GDM1 (cell line): ENCODE results near the gene EIF3L.
A peak's percentile ranks its signal among the peaks of the same experiment; 100 is the strongest.
"Not testable (repeated sequence)": the region's sequence is repeated elsewhere in the genome, so short reads cannot be mapped to it uniquely, and the experiment has no call there.

Source experiments
- DNase-seq: peaks from one replicate; lab custom pipeline; 2025; lab: John Stamatoyannopoulos, UW

Gene EIF3L

DNA sequence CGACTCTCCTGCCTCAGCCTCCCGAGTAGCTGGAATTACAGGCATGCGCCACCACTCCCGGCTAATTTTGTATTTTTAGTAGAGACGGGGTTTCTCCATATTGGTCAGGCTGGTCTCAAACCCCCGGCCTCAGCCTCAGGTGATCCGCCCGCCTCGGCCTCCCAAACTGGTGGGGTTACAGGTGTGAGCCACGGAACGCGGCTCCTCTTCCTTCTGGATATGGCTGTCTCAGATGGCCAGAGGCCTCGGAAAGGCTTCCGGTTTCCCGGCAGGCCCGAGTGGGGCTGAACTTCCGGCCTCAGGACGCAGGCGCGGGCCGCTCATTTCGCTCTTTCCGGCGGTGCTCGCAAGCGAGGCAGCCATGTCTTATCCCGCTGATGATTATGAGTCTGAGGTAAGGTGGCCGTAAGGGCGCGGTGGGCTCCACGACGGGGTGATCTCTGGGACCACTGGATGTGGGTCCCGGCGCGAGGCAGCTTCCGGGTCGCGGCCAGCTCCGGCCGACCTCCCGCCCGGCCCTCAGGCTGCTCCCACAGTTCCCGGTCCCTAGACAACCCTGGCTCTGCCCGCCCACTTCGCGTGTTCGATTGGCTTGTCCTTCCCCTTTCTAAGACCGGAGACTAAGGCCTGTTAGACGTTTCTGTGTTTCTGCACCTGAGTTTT, at the start of gene EIF3L:
Gene EIF3L (plus strand): TSS at position 331 of the 663 bp plus-strand sequence. CDS start 31 bp downstream, at position 362.
- peak; percentile 82 for DNase-seq

DNA sequence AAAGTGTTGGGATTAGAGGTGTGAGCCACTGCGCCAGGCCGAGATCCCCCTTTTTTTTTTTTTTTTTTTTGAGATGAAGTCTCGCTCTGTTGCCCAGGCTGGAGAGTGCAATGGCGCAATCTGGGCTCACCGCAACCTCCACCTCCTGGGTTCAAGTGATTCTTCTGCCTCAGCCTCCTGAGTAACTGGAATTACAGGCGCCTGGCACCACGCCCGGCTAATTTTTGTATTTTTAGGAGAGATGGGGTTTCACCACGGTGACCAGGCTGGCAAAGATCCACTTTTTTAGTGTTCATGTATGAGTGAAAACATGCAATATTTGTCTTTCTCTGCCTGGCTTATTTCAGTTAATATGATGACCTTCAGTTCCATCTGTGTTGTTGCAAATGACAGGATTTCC, 49.2 kb upstream of the EIF3L start:
- DNase-seq, result not testable (repeated sequence)

DNA sequence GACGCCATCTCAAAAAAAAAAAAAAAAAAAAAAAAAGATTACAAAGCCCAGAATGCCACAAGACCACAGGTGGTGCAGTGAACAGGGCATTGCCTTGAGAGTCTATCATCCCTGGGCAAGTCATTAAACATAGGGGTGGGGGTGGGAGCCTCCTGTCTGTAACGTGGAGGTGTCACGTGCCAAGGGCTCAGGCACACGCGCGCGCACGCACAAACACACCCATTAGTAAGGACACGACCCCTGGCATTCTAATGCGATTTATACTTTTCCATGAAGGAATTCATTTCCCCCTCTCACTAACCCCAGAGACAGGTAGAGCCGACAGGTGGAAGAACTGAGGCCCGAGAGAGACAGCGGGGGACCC, 47.3 kb upstream of the EIF3L start:
- DNase-seq, result no peak

DNA sequence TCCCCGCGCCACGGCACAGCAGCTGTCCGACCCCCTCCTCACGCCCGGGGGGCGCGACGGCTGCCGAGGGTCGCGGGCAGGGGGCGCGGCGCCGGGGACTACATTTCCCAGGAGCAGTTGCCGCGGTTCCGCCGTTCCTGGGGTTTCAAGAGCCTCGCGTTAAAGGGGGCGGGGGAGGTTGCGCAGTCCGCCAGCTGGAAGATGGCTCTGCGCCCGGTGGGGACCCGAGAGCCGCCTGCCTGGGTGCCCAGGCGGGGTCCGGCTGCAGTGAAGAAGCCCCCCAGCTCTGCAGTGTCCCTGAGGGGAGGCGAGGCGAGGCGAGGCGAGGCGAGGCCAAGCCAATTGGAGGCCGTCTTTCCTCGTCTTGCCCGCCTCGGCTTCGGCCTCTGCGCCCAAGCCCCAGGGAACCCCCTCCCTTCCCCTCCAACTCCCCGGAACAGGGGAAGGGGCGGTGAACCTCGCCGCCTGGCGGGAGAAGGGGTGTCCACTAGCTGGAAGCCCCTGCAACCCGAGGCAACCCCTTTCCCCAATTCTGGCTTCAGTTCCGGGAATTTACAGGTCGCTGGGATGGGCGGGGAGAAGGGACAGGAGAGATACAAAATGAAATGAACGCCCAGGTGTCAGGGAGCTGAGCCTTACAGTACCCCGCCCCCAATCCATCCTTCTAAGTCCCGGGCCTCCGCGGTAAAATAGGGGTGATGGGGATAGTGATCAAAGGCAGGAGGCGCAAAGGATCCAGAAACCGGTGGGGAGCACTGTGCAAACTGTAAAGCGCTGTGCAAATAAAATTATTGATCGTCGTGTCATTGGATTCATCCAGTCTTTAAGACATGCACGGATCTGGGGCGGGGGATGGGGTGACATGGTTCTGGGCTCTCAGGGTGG, 46.7 kb upstream of the EIF3L start:
- DNase-seq, result peak; percentile 32

DNA sequence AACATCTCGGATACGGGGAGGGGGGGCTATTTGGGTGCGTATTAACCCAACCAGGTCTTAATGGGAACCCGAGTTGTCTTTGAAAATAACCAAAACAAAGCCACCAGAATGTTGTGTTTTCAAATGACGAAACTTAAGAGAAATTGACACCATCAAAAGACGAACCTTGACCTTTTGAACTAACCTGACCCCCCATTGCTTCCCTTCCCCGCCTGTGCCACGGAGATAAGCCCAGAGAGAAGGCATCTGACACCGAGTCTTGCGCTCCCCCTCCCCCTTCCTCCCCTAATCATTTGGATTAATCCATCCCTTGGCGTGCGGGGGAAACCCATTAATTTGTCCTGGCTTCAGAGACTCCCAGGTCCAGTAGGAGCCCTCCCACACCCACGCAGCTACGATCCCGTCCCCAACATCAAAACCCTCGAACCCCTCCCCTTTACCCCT, 46.0 kb upstream of the EIF3L start:
- DNase-seq, result no peak

DNA sequence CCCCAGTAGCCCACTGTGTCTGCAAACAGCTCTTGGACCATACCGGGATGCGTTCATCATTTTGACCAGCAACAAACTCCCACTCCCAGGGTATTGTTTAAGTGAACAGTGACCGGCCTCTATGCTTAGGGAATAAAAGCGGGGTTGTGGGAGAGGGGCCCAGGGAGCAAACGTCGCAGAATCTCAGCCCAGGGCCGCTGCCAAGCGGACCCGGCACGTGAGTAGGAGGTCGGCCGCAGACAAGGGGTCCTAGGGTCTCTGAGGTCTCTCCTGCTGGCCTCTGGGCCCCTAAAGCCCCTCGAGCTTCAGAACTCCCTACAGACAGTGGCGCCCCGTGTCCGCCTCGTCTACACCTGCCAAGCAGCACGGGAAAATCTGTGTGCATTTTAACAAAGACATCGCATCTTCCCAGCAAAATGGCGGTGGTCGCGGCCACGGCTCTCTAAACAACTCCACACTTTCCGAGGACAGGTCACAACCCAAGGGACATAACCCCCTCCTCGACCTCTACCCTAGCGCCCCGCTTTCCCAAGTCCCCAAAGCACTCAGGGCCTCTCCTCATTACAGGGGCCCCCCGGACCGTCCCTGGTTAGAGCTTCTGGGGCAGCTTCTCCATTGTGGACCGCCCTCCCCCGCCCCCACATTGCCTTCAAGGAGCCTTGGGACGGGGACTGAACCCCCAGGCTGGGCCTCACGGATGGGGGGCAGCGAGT, 45.4 kb upstream of the EIF3L start:
- DNase-seq, result no peak

DNA sequence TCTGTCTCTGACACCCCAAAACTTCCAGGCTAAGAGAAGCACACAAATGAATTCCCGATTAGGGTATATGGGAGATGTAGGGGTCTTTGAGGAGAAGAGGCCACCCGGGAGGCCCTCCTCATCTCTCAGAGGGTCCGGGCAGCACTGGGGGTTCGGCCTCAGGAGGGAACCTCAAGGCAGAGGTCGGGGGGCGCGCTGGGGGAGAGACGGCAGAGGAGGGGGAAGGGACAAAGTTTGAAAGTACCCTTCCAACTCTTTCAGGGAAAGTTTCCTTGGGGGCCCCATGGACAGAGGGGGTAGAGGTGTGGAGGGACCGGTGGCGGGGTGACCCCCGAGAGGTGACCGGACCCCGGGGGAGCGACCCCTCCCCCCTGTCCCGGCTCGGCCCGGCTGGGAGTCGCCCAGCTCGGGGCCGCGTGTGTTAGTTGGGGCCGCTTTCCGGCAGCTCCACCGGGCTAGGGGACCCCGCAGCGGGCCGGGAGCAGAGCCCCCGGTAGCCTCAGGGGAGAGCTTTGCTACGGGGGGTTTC, 44.8 kb upstream of the EIF3L start:
- no peak for DNase-seq

DNA sequence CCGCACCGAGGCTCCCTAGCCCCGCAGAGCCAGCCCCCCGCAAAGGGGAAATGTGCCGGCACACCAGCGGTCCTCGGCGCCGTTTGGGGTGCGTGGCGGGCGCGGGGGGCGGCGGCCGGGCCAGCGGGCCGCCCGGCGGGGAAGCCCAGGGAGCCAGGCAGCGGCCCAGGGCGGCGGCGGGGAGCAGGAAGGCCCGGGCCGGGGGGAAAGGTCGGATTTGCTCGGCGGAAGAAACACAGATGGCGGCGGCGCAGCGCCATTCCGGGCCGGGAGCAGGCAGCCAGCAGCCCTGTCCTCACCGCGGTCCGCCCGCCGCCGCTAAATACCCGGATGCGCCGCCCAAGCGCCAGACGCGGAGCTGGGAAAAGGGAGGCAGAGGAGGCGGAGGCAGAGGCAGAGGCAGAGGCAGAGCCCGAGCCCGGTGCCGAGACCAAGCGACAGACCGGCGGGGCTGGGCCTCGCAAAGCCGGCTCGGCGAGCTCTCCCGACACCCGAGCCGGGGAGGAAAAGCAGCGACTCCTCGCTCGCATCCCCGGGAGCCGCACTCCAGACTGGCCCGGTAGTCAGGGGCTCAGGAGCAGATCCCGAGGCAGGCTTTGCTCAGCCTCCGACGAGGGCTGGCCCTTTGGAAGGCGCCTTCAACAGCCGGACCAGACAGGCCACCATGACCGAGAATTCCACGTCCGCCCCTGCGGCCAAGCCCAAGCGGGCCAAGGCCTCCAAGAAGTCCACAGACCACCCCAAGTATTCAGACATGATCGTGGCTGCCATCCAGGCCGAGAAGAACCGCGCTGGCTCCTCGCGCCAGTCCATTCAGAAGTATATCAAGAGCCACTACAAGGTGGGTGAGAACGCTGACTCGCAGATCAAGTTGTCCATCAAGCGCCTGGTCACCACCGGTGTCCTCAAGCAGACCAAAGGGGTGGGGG, 44.1 kb upstream of the EIF3L start:
- peak; percentile 84 for DNase-seq

DNA sequence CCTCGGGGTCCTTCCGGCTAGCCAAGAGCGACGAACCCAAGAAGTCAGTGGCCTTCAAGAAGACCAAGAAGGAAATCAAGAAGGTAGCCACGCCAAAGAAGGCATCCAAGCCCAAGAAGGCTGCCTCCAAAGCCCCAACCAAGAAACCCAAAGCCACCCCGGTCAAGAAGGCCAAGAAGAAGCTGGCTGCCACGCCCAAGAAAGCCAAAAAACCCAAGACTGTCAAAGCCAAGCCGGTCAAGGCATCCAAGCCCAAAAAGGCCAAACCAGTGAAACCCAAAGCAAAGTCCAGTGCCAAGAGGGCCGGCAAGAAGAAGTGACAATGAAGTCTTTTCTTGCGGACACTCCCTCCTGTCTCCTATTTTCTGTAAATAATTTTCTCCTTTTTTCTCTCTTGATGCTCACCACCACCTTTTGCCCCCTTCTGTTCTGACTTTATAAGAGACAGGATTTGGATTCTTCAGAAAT, 43.4 kb upstream of the EIF3L start:
- no peak for DNase-seq

DNA sequence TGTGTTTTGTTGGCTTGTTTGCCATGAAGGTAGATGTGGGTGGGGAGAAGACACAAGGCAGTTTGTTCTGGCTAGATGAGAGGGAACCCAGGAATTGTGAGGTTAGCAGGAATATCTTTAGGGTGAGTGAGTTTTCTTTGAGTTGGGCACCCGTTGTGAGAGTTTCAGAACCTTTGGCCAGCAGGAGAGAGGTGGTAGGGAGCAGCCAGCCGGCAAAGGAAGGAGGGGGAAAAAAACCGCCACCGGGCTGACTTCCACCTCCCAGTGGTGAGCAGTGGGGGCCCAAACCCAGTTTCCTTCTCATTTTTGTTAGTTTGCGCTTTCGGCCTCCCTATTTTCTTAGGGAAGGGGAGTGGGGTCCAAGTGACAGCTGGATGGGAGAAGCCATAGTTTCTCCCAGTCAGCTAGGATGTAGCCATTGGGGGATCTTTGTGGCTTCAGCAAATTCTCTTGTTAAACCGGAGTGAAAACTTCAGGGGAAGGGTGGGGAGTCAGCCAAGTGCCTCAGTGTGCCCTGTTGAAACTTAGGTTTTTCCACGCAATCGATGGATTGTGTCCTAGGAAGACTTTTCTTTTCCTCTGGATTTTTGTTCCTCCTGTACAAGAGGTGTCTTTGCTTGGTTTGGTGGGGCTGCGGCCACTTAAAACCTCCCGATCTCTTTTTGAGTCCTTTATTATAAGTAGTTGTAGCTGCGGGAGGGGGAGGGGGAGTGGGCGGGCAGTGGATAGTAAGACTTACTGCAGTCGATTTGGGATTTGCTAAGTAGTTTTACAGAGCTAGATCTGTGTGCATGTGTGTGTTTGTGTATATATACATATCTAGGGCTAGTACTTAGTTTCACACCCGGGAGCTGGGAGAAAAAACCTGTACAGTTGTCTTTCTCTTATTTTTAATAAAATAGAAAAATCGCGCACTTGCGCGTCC, 42.5 kb upstream of the EIF3L start:
- peak; percentile 18 for DNase-seq

DNA sequence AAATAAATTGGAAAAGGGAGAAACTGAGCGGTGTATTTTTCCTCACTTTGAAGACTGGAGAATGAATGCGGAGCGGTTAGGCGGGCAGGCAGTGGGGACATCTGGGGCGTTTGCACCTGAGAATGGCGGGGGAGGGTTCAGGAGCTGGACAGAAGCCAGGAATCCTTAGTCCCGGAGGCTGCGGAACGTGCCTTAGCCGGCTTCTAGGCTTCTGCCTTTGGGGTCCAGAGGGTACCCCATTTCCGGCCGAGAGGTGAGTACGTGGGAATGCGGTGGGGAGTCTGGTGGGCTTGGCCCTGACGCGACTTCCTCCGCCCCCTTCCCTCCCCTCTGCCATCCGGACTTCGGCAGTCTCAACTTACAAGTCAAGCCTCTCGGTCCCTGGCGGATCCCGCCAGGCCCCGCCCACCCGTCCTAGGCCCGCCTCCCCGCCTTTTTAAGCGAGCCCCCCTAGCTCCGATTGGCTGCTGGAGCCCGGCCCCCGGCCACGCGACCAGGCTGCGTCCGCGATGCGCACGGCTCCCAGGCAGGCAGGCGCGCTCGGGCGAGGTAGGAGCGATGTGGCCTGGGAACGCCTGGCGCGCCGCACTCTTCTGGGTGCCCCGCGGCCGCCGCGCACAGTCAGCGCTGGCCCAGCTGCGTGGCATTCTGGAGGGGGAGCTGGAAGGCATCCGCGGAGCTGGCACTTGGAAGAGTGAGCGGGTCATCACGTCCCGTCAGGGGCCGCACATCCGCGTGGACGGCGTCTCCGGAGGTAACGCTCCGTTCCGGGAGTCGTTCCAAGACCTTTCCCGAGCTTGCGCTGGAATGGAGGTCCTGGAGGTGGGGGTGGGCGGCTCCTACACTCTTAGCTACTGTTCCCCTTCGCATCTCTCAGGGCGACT, 41.6 kb upstream of the EIF3L start, which contains the start of gene GCAT:
Gene GCAT (plus strand): TSS at position 525 of the 884 bp plus-strand sequence. CDS start 34 bp downstream, at position 559.
- DNase-seq, result peak; percentile 94

DNA sequence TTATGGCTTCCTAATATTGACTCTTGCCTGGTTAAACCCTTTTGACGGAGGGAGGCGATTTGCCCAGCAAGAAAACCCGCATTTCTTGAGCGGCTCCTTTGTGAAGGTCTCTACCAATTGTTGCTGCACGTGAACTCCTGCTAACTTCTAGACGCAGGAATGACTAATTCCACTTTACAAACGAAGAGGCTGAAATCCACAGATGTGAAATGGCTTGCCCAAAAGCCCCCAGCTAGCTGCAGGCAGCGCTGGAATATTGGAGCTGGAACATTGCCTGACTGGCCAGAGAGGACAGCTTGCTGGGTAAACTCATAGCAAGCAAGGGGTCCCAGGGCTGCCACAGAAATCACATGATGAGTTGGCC, 40.9 kb upstream of the EIF3L start:
- no peak for DNase-seq

DNA sequence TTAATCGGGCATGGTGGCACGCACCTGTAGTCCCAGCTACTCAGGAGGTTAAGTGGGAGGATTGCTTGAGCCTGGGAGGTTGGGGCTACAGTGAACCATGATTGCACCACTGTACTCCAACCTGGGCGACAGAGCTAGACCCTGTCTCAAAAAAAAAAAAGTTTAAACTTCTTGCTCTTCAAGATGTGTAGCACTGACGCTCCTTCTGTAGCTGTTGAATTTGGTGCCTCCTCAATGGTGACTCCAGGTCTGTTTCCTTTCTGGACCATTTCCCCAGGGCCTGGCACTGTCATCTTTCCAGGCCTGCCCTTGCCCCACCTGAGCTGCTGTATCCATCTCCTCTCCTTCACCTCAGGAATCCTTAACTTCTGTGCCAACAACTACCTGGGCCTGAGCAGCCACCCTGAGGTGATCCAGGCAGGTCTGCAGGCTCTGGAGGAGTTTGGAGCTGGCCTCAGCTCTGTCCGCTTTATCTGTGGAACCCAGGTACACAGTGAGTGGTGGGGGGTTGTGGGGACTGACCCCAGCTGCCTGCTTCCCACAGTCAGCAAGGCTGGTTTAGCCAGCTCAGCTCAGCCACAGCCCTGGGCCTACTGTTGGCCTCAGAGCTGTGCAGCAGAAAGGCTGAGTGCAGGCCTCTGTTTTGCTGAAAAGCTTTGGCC, 39.4 kb upstream of the EIF3L start:
- DNase-seq, result no peak

DNA sequence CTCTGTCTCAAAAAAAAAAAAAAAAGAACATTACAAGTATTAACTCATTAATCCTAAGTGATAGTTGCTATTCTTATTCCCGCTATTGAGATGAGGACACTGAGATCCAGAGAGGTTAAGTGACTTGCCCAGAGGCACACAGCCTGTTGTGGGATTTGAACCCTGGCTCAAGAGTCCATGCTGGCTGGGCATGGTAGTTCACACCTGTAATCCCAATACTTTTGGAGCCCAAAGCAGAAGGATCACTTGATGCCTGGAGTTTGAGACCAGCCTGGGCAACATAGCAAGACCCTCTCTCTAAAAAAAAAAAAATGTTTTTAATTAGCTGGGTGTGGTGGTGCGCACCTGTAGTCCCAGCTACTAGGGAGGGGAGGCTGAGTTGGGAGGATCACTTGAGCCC, 37.4 kb upstream of the EIF3L start:
- no peak for DNase-seq

DNA sequence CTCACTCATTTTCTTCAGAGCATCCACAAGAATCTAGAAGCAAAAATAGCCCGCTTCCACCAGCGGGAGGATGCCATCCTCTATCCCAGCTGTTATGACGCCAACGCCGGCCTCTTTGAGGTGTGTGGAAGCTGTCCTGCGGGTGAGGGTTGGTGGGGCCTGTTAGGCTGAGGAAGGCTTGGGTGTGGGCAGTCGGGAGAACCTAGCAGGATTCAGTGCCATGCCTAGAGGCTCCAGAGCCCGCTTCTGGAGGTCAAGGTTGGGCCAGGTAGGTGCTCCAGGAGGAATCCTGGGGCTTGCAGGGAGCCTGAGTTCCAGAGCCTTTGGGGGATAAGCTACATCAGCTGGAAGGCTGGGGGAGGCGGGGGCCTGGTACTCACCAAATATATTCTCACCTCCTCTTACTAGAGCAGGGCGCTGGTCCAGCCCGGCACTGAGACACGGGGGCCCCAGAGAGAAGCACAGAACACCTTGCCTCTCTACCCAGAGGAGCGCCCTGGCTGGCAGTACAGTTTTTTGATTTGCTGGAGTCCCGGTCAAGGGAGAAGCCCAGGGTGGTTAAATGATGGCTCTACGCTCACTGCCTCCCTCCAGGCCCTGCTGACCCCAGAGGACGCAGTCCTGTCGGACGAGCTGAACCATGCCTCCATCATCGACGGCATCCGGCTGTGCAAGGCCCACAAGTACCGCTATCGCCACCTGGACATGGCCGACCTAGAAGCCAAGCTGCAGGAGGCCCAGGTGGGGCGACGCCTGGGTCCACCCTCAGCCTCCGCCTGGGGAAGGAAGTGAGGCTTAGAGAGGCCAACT, 36.1 kb upstream of the EIF3L start:
- DNase-seq, result no peak

DNA sequence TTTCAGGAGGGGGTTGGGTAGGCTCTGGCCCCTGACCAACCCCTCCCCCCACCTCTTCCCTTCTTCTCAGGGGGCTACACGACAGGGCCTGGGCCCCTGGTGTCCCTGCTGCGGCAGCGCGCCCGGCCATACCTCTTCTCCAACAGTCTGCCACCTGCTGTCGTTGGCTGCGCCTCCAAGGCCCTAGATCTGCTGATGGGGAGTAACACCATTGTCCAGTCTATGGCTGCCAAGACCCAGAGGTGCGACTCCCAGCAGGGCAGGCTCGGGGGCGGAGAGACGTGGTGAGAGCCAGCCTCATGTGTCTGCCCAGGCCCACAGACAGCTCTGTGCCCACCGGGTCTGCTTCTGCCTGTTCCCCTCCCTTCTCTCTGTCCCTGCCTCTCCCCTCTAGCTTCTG, 33.6 kb upstream of the EIF3L start:
- no peak for DNase-seq

DNA sequence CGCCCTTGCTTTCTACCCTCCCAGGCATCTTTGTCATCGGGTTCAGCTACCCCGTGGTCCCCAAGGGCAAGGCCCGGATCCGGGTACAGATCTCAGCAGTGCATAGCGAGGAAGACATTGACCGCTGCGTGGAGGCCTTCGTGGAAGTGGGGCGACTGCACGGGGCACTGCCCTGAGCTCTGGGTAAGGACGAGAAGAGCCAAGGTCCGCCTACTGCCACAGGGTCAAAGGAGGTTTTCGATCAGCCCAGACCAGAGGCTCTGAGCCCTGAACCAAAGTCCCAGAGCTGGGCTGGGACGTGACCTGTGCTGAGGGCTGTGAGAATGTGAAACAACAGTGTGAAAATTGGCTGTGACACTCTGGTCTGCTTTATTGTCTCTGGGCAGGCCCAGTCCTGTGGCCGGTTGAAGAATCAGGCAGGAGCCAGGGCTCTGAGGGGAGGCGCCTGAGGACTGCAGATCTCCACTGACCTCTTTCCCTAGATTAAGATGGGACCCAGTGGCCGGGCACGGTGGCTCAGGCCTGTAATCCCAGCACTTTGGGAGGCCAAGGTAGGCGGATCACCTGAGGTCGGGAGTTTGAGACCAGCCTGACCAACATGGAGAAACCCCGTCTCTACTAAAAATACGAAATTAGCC, 32.6 kb upstream of the EIF3L start:
- no peak for DNase-seq
